ENCODE measurements around the gene ATAD3C. TPM values are rescaled to one million over a fixed set of nuclear protein-coding genes. Genes with fewer than 3 reads are reported as not detected.

Gene ATAD3C
- total RNA-seq, 2 donors from 2014 or later, result 0.16 to 0.64 TPM

- H3K4me1 ChIP-seq, result peaks cover 40% of the 10 kb centered on the region
- peaks cover 4% of the 10 kb centered on the region for H3K27me3 ChIP-seq
- H3K27ac ChIP-seq, result peak overlapping the region; percentile 96
- intact Hi-C loops (cut with DNase I), result no loop called here
- peak; percentile 95 for DNase-seq
- TF ChIP-seq CTCF (IDR thresholded peaks at IDR 0.05), result no peak
- H3K4me3 ChIP-seq, result peak overlapping the region; percentile 7
- H3K36me3 ChIP-seq, result no peaks in the 10 kb centered on the region
- H3K9me3 ChIP-seq, result no peaks in the 10 kb centered on the region
- H3K9ac ChIP-seq (ENCODE audit: low read depth in 2 of 2, low read length in 2 of 2), result peak overlapping the region; percentile 64 to 84
Observed at GRCh38 chr1:1432951-1433803, 16.3 kb upstream of the ATAD3C start.

- peak; percentile 43 for DNase-seq
- no peaks in the 10 kb centered on the region for H3K9me3 ChIP-seq
- peaks cover 40% of the 10 kb centered on the region for H3K4me1 ChIP-seq
- peak overlapping the region; percentile 7 for H3K4me3 ChIP-seq
- peak overlapping the region; percentile 64 to 84 for H3K9ac ChIP-seq (ENCODE audit: low read depth in 2 of 2, low read length in 2 of 2)
- peak overlapping the region; percentile 96 for H3K27ac ChIP-seq
- intact Hi-C loops (cut with DNase I), result no loop called here
- TF ChIP-seq CTCF (IDR thresholded peaks at IDR 0.05), result no peak
- H3K27me3 ChIP-seq, result peaks cover 4% of the 10 kb centered on the region
- no peaks in the 10 kb centered on the region for H3K36me3 ChIP-seq
Observed at GRCh38 chr1:1433804-1434130, 15.7 kb upstream of the ATAD3C start.

- intact Hi-C loops (cut with DNase I), result no loop called here
- Histone ChIP-seq H3K27me3 (peaks cover 4% of the 10 kb centered on the region), H3K4me1 (peaks cover 40% of the 10 kb centered on the region), H3K9ac (ENCODE audit: low read depth in 2 of 2, low read length in 2 of 2) (peak overlapping the region; percentile 64 to 84), H3K27ac (peak overlapping the region; percentile 96), H3K9me3 (no peaks in the 10 kb centered on the region), H3K4me3 (no peak overlapping the region), H3K36me3 (no peaks in the 10 kb centered on the region)
- DNase-seq, result peak; percentile 40
- no peak for TF ChIP-seq CTCF (IDR thresholded peaks at IDR 0.05)
Observed at GRCh38 chr1:1434131-1434823, 15.2 kb upstream of the ATAD3C start.

GRCh38 chr1:1434824-1435105 is 14.7 kb upstream of the ATAD3C start:
- peak overlapping the region; percentile 4 to 21 for H3K9ac ChIP-seq (ENCODE audit: low read depth in 2 of 2, low read length in 2 of 2)
- intact Hi-C loops (cut with DNase I), result no loop called here

More at GRCh38 chr1:1434824-1435105, 14.7 kb upstream of the ATAD3C start:
- Histone ChIP-seq H3K36me3 (no peaks in the 10 kb centered on the region), H3K4me3 (no peak overlapping the region), H3K27me3 (peaks cover 4% of the 10 kb centered on the region), H3K9me3 (no peaks in the 10 kb centered on the region), H3K27ac (peak overlapping the region; percentile 96), H3K4me1 (peaks cover 40% of the 10 kb centered on the region)
- DNase-seq, result no peak
- no peak for TF ChIP-seq CTCF (IDR thresholded peaks at IDR 0.05)

Measured in colonic mucosa (tissue), 4 donors.